SK-N-SH (cell line): Measurements from ENCODE around the gene CDH23. TPM values are rescaled to one million over a fixed set of nuclear protein-coding genes. Genes with fewer than 3 reads are reported as not detected.

Source experiments
- CTCF ChIA-PET: fragments of 300-600, 350-600 bp; formaldehyde crosslinking; extraction: SDS; loops from one replicate; lab custom pipeline; 2021; lab: Yijun Ruan, JAX
- POLR2A ChIA-PET: fragments of 350-600 bp; sonication (Branson Sonifier 250); formaldehyde crosslinking; extraction: SDS; loops from one replicate; lab custom pipeline; 2020; ENCODE audit warnings: antibody characterized with exemption, inconsistent platforms; lab: Yijun Ruan, JAX
- DNase-seq: peaks from one replicate; pipeline ENCODE4 v3.0.0; 2012
- H2AFZ ChIP-seq: fragments of 200-600 bp; sonication (generic); 2 replicates; pipeline ENCODE4 v1.8.1; 2016; ENCODE audit warnings: antibody characterized with exemption, mild to moderate bottlenecking, low read depth
- H3F3A ChIP-seq: fragments of 200-600 bp; sonication (generic); replicated peaks from 2 replicates; pipeline ENCODE3; 2016; ENCODE audit warnings: antibody characterized with exemption, mild to moderate bottlenecking; ENCODE audit not compliant: insufficient read depth
- H3K27ac ChIP-seq, 2 experiments: fragments of 200-500 bp in 1 of 2; fragments of 200-600 bp in 1 of 2; sonication (Bioruptor generic) in 1 of 2; sonication (generic), shearing (Covaris generic) in 1 of 2; 2 replicates each; pipeline versions ENCODE4 v1.5.1 to v1.6.1; 2014 to 2016; ENCODE audit warnings: low read depth in 2 of 2, inconsistent platforms in 1 of 2, low read length in 1 of 2, mild to moderate bottlenecking in 1 of 2, mixed read lengths in 1 of 2
- H3K27me3 ChIP-seq: fragments of 200-600 bp; sonication (generic), shearing (Covaris generic); 2 replicates; pipeline ENCODE4 v1.6.1; 2016; ENCODE audit warnings: mixed run types; ENCODE audit not compliant: insufficient read depth
- H3K36me3 ChIP-seq, 2 experiments: fragments of 200-500 bp in 1 of 2; fragments of 200-600 bp in 1 of 2; sonication (Bioruptor generic) in 1 of 2; sonication (generic) in 1 of 2; replicated peaks in 1 of 2; 2 replicates each; pipeline versions ENCODE3 to v1.5.1; 2014 to 2016; ENCODE audit warnings: low read length in 1 of 2, mild to moderate bottlenecking in 1 of 2; ENCODE audit not compliant: insufficient read depth in 2 of 2, control insufficient read depth in 1 of 2
- H3K4me1 ChIP-seq, 2 experiments: fragments of 200-500 bp in 1 of 2; fragments of 200-600 bp in 1 of 2; sonication (Bioruptor generic) in 1 of 2; sonication (generic), shearing (Covaris generic) in 1 of 2; 2 replicates each; pipeline versions ENCODE4 v1.5.1 to v1.6.1; 2014 to 2016; ENCODE audit warnings: low read depth in 1 of 2, low read length in 1 of 2, mixed run types in 1 of 2; ENCODE audit not compliant: insufficient read depth in 2 of 2, control insufficient read depth in 1 of 2
- H3K4me2 ChIP-seq: fragments of 200-600 bp; sonication (generic), shearing (Covaris generic); 2 replicates; pipeline ENCODE4 v1.6.1; 2017; ENCODE audit warnings: mixed run types
- H3K4me3 ChIP-seq, 2 experiments: fragments of 200-500 bp in 1 of 2; fragments of 200-600 bp in 1 of 2; sonication (Bioruptor generic) in 1 of 2; sonication (generic), shearing (Covaris generic) in 1 of 2; 2 replicates each; pipeline versions ENCODE4 v1.5.1 to v1.8.1; 2014 to 2016; ENCODE audit warnings: low read depth in 2 of 2, inconsistent platforms in 1 of 2, low read length in 1 of 2, mild to moderate bottlenecking in 1 of 2, mixed read lengths in 1 of 2, moderate library complexity in 1 of 2
- H3K79me2 ChIP-seq: fragments of 200-600 bp; sonication (generic); 2 replicates; pipeline ENCODE4 v1.8.1; 2017; ENCODE audit warnings: mild to moderate bottlenecking; ENCODE audit not compliant: insufficient read depth
- H3K9ac ChIP-seq: fragments of 200-600 bp; sonication (generic); 2 replicates; pipeline ENCODE4 v1.6.1; 2017; ENCODE audit warnings: mixed run types
- H3K9me2 ChIP-seq: fragments of 200-600 bp; sonication (generic); 2 replicates; pipeline ENCODE4 v1.6.1; 2017; ENCODE audit warnings: mixed run types
- H3K9me3 ChIP-seq: fragments of 200-600 bp; sonication (generic); 2 replicates; pipeline ENCODE4 v1.6.1; 2017; ENCODE audit warnings: mixed run types, mild to moderate bottlenecking, moderate library complexity
- H4K20me1 ChIP-seq: fragments of 200-600 bp; sonication (generic); 2 replicates; pipeline ENCODE4 v1.6.1; 2017; ENCODE audit warnings: mild to moderate bottlenecking, mixed run types; ENCODE audit not compliant: insufficient read depth
- CHD2 ChIP-seq: fragments of 150-350 bp; IDR thresholded peaks from 2 replicates; pipeline ENCODE4 v1.6.1; 2018; ENCODE audit warnings: low read length; ENCODE audit not compliant: partially characterized antibody
- ELF1 ChIP-seq: IDR thresholded peaks from 2 replicates; pipeline ENCODE4 v1.4.0; 2012
- EZH2phosphoT487 ChIP-seq: fragments of 200-600 bp; sonication (generic); IDR thresholded peaks from 2 replicates; pipeline ENCODE4 v1.6.1; 2017; ENCODE audit warnings: low read depth, mixed run types, mild to moderate bottlenecking, antibody characterized with exemption, moderate library complexity, borderline replicate concordance
- FOSL2 ChIP-seq: IDR thresholded peaks from 2 replicates; pipeline ENCODE4 v1.4.0; 2012; ENCODE audit warnings: low read depth, mild to moderate bottlenecking, moderate library complexity, borderline replicate concordance
- FOXJ3 ChIP-seq: sonication (generic); formaldehyde crosslinking; IDR thresholded peaks from 2 replicates; pipeline ENCODE4 v1.5.1; 2020; ENCODE audit warnings: mild to moderate bottlenecking, missing genetic modification reagents
- GABPA ChIP-seq: IDR thresholded peaks from 2 replicates; pipeline ENCODE4 v1.4.0; 2012; ENCODE audit warnings: low read depth, mild to moderate bottlenecking
- IRF3 ChIP-seq: fragments of 150-350 bp; IDR thresholded peaks from 2 replicates; pipeline ENCODE4 v1.6.1; 2016; ENCODE audit warnings: mild to moderate bottlenecking, low read depth, low read length
- JUND ChIP-seq: IDR thresholded peaks from 2 replicates; pipeline ENCODE4 v1.4.0; 2012
- MEF2A ChIP-seq: IDR thresholded peaks from 2 replicates; pipeline ENCODE4 v1.4.0; 2012; ENCODE audit warnings: low read depth, borderline replicate concordance
- RCOR1 ChIP-seq: fragments of 150-350 bp; IDR thresholded peaks from 2 replicates; pipeline ENCODE4 v1.6.1; 2017; ENCODE audit warnings: antibody characterized with exemption, low read length
- RFX5 ChIP-seq: IDR thresholded peaks from 2 replicates; pipeline ENCODE4 v1.6.1; 2012; ENCODE audit warnings: mild to moderate bottlenecking, improper control_type of control experiment, low read length
- RXRA ChIP-seq: IDR thresholded peaks from 2 replicates; pipeline ENCODE4 v1.4.0; 2012; ENCODE audit warnings: low read depth, mild to moderate bottlenecking, borderline replicate concordance
- SIN3A ChIP-seq: IDR thresholded peaks from 2 replicates; pipeline ENCODE4 v1.6.1; 2012; ENCODE audit warnings: low read depth, mild to moderate bottlenecking, low read length, moderate library complexity, borderline replicate concordance
- SMC3 ChIP-seq: IDR thresholded peaks from 2 replicates; pipeline ENCODE4 v1.6.1; 2012; ENCODE audit warnings: low read depth, low read length, improper control_type of control experiment
- USF1 ChIP-seq: IDR thresholded peaks from 2 replicates; pipeline ENCODE4 v1.4.0; 2012; ENCODE audit warnings: low read depth, borderline replicate concordance
- USF2 ChIP-seq: fragments of 150-350 bp; IDR thresholded peaks from 2 replicates; pipeline ENCODE4 v1.6.1; 2017; ENCODE audit warnings: antibody characterized with exemption, low read length, low read depth, borderline replicate concordance
- WGBS: methylation state at CpG from one replicate; pipeline ENCODE4 v1.1.6; 2017; ENCODE audit warnings: low lambda C conversion rate; 5-methylcytosine and 5-hydroxymethylcytosine counted together
- polyA plus RNA-seq, 3 experiments: library from polyadenylated mRNA; depleted of rRNA; stranded (reverse); fragments of >200 nt; gene quantifications; 2 replicates each; pipeline ENCODE4 v1.2.3, GENCODE V29; 2012
- TF ChIP-seq, protein P1 (sequence below): fragments of 200-600 bp; sonication (generic); IDR thresholded peaks from 2 replicates; pipeline ENCODE4 v1.6.1; 2017; ENCODE audit warnings: antibody characterized with exemption, mild to moderate bottlenecking, moderate library complexity
- TF ChIP-seq, protein P2 (sequence below): IDR thresholded peaks from 2 replicates; pipeline ENCODE4; 2012

Gene CDH23
- polyA plus RNA-seq, 1 of the 3 experiments (the other 2 are of a cell fraction), result 0.03 TPM

GRCh38 chr10:71635867-71636266 is 239.1 kb downstream of the CDH23 start:
- CTCF ChIA-PET, result interaction anchor here (2.2 kb wide), 1 partner anchor 11 kb away, joined by 10 read pairs; no protein-coding TSS in a partner anchor
- Histone ChIP-seq H2AFZ (no peak overlapping the region), H3K27me3 (no peaks in the 10 kb centered on the region; the same call in 1 of the 2 replicates), H3K79me2 (no peaks in the 10 kb centered on the region), H3K9ac (no peak overlapping the region), H3K9me3 (no peaks in the 10 kb centered on the region), H3K4me1 (peaks cover 0 to 16% of the 10 kb centered on the region in 2 experiments; a peak in 1 of 4 replicates), H3K4me2 (no peak overlapping the region), H3F3A (no peaks in the 10 kb centered on the region), H3K36me3 (no peaks in the 10 kb centered on the region), H4K20me1 (no peaks in the 10 kb centered on the region), H3K9me2 (no peaks in the 10 kb centered on the region), H3K4me3 (no peak overlapping the region), H3K27ac (no peak overlapping the region)
- 62% methylated on average over 5 of the region's 5 CpGs for WGBS
- TF ChIP-seq, protein P1, sequence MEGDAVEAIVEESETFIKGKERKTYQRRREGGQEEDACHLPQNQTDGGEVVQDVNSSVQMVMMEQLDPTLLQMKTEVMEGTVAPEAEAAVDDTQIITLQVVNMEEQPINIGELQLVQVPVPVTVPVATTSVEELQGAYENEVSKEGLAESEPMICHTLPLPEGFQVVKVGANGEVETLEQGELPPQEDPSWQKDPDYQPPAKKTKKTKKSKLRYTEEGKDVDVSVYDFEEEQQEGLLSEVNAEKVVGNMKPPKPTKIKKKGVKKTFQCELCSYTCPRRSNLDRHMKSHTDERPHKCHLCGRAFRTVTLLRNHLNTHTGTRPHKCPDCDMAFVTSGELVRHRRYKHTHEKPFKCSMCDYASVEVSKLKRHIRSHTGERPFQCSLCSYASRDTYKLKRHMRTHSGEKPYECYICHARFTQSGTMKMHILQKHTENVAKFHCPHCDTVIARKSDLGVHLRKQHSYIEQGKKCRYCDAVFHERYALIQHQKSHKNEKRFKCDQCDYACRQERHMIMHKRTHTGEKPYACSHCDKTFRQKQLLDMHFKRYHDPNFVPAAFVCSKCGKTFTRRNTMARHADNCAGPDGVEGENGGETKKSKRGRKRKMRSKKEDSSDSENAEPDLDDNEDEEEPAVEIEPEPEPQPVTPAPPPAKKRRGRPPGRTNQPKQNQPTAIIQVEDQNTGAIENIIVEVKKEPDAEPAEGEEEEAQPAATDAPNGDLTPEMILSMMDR, result no peak
- TF ChIP-seq RXRA, result no peak
- TF ChIP-seq GABPA, result no peak
- no peak for TF ChIP-seq RFX5
- TF ChIP-seq, protein P2, sequence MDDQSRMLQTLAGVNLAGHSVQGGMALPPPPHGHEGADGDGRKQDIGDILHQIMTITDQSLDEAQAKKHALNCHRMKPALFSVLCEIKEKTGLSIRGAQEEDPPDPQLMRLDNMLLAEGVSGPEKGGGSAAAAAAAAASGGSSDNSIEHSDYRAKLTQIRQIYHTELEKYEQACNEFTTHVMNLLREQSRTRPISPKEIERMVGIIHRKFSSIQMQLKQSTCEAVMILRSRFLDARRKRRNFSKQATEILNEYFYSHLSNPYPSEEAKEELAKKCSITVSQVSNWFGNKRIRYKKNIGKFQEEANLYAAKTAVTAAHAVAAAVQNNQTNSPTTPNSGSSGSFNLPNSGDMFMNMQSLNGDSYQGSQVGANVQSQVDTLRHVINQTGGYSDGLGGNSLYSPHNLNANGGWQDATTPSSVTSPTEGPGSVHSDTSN, result no peak
- TF ChIP-seq SIN3A, result no peak
- no peak for TF ChIP-seq FOSL2
- TF ChIP-seq CHD2, result no peak
- TF ChIP-seq EZH2phosphoT487, result no peak
- TF ChIP-seq RCOR1, result no peak
- no peak for TF ChIP-seq SMC3
- TF ChIP-seq USF2, result no peak
- POLR2A ChIA-PET, result no interaction called here
- DNase-seq, result no peak

DNA sequence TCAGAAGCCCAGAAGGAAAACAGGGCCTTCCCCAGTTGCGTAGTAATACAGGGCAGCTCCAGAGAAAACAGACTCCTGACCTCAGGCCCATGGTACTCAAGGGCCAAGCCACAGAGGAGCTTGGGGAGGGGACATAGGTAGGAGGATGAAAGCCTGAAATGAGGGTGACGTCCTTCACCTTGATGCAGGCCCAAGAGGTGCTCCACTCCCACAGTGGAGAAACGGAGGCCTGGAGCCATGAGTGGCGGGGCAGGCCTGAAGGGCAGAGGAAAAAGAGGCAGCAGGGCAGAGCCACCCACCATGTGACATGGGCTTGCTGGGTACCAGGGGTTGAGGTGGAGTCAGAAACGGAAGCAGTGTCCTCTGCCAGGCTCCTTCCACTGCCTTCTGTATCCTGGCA is 239.9 kb downstream of the CDH23 start:
- ChIA-PET CTCF (interaction anchor here (1.2 to 2.2 kb wide), 6 partner anchors 10 to 252 kb away, joined by 3 to 10 read pairs (median 4); no protein-coding TSS in a partner anchor), POLR2A (no interaction called here)
- H3K9me2 ChIP-seq, result no peaks in the 10 kb centered on the region
- H3K36me3 ChIP-seq, result no peaks in the 10 kb centered on the region
- 81% methylated on average over 5 of the region's 5 CpGs for WGBS
- no peak overlapping the region for H2AFZ ChIP-seq
- H3K4me2 ChIP-seq, result no peak overlapping the region
- no peak overlapping the region for H3K4me3 ChIP-seq
- no peaks in the 10 kb centered on the region for H3F3A ChIP-seq
- H3K9me3 ChIP-seq, result no peaks in the 10 kb centered on the region
- no peak overlapping the region for H3K9ac ChIP-seq
- DNase-seq, result no peak
- no peaks in the 10 kb centered on the region; the same call in 1 of the 2 replicates for H3K27me3 ChIP-seq
- no peak overlapping the region for H3K27ac ChIP-seq
- peaks cover 0 to 12% of the 10 kb centered on the region in 2 experiments; a peak in 1 of 4 replicates for H3K4me1 ChIP-seq
- H3K79me2 ChIP-seq, result no peaks in the 10 kb centered on the region
- H4K20me1 ChIP-seq, result no peaks in the 10 kb centered on the region
- TF ChIP-seq RXRA, result no peak
- TF ChIP-seq USF1, result no peak
- no peak for TF ChIP-seq ELF1
- TF ChIP-seq FOXJ3 (CRISPR knock-in tag), result no peak
- TF ChIP-seq, protein P1, result no peak
- no peak for TF ChIP-seq CHD2
- no peak for TF ChIP-seq MEF2A
- no peak for TF ChIP-seq GABPA
- TF ChIP-seq, protein P2, result no peak
- TF ChIP-seq IRF3, result no peak
- no peak for TF ChIP-seq JUND
